ENCODE measurements around the gene S100A7A.

S100A7A gene

DNA sequence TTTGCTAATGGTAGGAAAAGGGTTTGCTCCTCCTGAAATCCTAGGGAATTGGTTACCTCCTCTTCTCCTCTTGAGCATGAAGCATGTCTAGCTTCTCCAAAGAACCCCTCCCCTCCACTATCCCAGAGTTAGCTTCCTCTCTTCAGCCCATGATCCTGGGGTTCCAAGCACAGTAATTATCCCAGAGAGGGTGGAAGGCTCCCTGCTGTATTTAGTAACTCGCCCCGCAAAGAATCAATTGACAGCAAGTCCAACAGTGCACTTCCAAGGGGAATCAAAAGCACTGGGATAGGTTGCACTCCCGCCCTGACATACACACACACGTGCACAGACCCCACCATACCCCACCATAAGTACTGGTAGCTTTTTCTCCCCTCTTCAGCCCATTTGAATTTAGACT, 28.5 kb upstream of the S100A7A start:
- TF ChIP-seq JUND (IDR thresholded peaks at IDR 0.05; ENCODE audit: low read depth), result no peak
- no peak for DNase-seq (ENCODE audit: low read depth in 1 of 2, low spot score in 1 of 2)
- in situ Hi-C loops (cut with HindIII; ENCODE audit: low pct_unique_long_range_greater_than_20kb, low sequenced_read_pairs), result no loop called here

DNA sequence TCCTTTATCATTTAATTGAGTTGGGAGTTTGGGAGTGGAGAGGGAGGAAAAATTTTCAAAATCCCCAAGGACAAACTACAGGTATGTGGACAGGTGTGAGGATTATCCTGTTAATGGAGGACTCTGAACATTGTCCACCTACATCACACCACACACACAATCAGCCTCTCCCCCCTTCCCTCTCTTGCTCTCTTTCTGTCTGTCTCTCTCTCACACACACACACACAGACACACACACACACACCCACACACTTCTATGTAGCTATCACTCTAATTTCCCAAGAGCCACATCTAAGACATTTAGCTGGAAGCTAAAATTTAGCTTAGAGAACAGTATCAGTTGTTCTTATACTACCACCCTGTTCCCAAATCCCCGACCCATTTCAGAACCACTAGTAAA, 26.9 kb upstream of the S100A7A start:
- in situ Hi-C loops (cut with HindIII; ENCODE audit: low pct_unique_long_range_greater_than_20kb, low sequenced_read_pairs), result no loop called here
- DNase-seq (ENCODE audit: low read depth in 1 of 2, low spot score in 1 of 2), result no peak
- no peak for TF ChIP-seq JUND (IDR thresholded peaks at IDR 0.05; ENCODE audit: low read depth)

DNA sequence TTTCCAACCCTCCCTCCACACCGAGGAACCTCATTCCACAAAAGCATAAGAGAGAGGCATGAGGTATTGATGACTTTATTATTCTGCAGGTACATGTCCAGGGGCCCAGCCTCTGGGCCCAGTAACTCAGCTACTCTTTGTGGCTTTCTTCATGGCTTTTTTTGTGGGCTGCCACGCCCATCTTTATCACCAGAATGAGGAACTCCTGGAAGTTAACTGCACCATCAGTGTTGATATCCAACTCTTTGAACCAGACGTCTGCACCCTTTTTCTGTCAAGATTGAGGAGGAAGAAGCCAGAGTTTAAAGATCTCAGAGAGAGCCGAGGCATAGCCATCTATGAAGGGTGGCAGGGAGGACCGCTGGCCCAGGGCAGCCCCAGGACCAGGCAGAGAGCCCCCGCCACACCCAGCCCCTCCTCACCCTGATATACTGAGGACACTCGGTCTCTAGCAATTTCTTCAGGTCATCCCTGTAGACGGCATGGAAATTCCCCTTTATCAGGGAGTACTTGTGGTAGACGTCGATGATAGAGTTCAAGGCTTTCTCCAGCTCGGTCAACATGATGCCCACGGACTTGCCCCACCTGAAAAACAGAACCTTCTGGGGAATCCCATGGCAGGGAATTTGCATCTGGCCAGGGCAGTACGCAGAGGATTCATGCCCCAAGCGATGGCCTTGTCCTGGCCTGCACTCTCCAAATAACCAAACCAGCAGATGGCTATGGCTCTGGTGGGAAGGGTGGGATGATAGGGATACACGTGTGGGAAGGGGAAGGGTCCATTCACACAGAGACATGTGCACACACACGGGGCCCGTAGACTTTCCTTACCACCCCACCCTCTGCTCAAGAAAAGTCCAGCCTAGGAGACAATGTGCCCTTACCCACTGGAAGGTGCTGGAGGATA, 26.1 kb upstream of the S100A7A start:
- peak in 1 of 2 experiments; percentile 37 for DNase-seq (ENCODE audit: low read depth in 1 of 2, low spot score in 1 of 2)
- TF ChIP-seq JUND (IDR thresholded peaks at IDR 0.05; ENCODE audit: low read depth), result no peak
- in situ Hi-C loops (cut with HindIII; ENCODE audit: low pct_unique_long_range_greater_than_20kb, low sequenced_read_pairs), result no loop called here

DNA sequence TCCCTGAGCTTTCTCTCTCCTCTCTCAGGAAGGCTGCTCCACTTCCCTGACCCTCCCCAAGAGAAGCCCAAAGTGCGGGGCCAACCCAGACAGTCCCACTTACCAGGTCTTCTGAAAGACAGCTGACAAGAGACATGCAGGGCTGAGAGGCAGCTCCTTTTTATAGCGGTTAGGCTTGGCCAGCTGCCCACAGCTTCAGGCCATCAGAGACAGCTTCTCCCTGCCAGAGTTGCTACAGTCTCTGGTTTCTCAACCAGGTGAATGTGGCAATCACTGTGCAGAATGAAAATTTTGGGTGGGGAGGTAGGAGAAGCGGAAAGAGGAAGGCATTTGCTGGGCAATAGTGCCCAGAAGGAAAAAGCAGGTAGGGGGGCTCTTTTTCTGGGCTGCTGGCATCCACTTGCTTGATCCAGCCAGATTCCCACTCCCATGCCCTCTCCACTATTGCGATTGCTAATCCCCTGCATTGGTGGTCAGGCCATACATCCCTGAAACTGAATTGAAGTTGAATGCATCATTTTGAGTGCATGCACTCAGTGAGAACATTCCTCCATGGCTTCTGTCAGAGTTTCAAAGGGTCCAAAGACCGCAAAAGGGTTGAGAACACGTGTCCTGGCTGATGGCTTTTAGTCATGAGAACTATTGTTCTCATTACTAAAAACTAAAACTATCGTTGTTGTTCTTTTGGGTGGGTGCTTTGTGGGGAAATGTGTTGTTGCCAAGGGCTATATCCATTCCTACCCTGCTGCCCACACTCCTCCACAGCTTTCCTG, 25.2 kb upstream of the S100A7A start, which contains the start of gene S100A8:
S100A8 (minus strand) TSS at position 136 of the 773 bp plus-strand sequence. CDS start 538 bp downstream, outside the sequence.
- in situ Hi-C loops (cut with HindIII; ENCODE audit: low pct_unique_long_range_greater_than_20kb, low sequenced_read_pairs), result no loop called here
- DNase-seq (ENCODE audit: low read depth in 1 of 2, low spot score in 1 of 2), result peak; percentile 70 to 82
- no peak for TF ChIP-seq JUND (IDR thresholded peaks at IDR 0.05; ENCODE audit: low read depth)

DNA sequence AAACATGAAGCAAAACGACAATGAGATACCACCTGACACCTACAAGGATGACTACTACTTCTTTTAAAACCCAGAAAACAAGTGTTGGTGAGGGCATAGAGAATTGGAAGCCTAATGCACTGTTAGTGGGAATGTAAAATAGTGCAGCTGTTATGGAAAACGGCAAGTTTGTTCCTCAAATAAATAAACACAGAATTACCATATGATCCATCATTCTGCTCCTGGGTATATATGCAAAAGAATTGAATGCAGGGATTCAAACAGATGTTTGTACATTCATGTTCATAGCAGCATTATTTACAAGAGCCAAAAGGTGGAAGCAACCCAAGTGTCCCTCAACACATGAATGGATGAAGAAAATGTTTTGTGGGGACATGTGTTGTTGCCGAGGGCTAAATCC, 24.1 kb upstream of the S100A7A start:
- no peak for TF ChIP-seq JUND (IDR thresholded peaks at IDR 0.05; ENCODE audit: low read depth)
- in situ Hi-C loops (cut with HindIII; ENCODE audit: low pct_unique_long_range_greater_than_20kb, low sequenced_read_pairs), result no loop called here
- no peak for DNase-seq (ENCODE audit: low read depth in 1 of 2, low spot score in 1 of 2)

DNA sequence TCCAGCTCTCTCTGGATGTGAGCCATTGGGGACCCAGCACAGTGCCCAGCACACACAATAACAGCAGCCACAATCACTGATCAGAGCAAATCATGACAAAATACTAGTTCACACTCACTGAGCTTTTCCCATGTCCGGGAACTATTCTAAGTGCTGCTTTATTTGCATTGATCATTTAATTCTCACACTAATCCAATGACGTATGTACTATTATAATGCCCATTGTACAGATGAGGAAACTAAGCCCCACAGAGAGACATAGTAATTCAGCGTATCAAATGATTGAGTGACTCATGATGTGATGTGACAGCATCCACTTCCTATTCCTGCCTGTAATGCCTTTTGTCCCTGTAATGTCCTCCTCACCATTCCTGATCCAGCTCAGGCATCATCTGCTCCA, 23.5 kb upstream of the S100A7A start:
- no peak for DNase-seq (ENCODE audit: low read depth in 1 of 2, low spot score in 1 of 2)

DNA sequence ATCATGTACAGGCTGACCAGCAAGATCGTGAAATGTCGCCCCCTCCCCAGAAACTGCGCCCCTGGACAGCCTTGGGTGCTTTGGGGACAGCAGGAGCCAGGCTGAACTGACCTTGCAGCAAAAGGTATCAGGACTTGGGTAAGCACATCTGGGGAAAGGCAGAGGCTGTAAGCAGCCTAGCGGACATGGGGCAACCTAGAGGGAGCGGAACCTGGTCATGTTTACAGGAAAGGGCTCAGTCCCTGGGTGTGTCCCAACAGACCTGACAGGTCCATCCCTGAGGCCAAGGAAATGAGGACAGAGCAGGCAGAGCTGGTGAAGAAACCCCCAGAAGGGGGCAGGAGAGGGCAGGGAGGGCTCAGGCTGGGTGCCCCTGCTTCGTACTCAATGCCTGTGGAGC, 22.4 kb upstream of the S100A7A start:
- no peak for TF ChIP-seq JUND (IDR thresholded peaks at IDR 0.05; ENCODE audit: low read depth)
- in situ Hi-C loops (cut with HindIII; ENCODE audit: low pct_unique_long_range_greater_than_20kb, low sequenced_read_pairs), result no loop called here
- DNase-seq (ENCODE audit: low read depth in 1 of 2, low spot score in 1 of 2), result no peak

More for the DNA sequence above, 23.5 kb upstream of the S100A7A start:
- TF ChIP-seq JUND (IDR thresholded peaks at IDR 0.05; ENCODE audit: low read depth), result no peak
- in situ Hi-C loops (cut with HindIII; ENCODE audit: low pct_unique_long_range_greater_than_20kb, low sequenced_read_pairs), result no loop called here

DNA sequence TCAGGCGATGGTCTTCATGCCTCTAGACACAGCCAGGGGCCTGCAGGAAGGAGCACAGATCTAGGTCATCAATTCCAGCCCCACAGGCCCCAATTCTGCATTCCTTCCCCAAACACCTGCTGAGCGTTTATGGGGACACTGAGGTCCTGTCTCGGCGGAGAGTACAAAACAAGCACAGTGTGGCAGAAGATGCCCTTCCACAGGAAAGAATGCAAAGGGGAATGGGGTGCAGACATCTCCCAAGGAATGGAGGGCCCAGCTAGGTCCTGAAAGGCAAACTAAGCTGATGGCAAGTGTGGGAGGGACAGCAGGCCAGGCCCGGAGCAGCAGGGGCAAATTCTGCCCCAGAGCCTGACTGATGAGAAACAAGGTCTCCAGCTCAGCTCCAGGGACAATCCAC, 21.9 kb upstream of the S100A7A start:
- no peak for DNase-seq (ENCODE audit: low read depth in 1 of 2, low spot score in 1 of 2)
- TF ChIP-seq JUND (IDR thresholded peaks at IDR 0.05; ENCODE audit: low read depth), result no peak
- in situ Hi-C loops (cut with HindIII; ENCODE audit: low pct_unique_long_range_greater_than_20kb, low sequenced_read_pairs), result no loop called here

DNA sequence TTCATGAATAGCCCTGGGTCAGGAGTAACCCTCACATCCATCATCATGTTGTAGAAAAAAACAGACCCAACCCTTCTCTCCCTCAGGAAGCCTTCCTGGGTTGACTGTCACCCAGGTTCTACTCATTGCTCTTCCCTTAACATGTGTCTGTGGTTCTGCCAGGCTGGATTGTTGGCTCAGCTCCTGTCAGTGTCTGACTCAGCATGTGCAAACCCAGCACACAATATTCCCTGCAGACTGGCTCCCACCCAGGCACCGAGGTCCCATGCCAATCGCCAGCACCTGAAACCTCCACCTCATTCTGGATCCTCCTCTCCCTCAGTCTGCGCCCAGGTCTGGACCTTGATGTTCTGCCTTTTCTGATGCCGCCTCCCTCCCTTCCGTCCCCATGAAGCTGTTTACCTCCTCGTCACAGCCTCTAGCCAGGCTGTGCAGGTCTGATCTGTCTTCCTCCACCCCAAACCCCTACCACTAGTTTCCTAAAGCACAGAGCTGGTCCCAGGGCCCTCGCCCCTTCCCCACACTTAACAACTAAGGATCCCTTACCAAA, 21.1 kb upstream of the S100A7A start:
- in situ Hi-C loops (cut with HindIII; ENCODE audit: low pct_unique_long_range_greater_than_20kb, low sequenced_read_pairs), result no loop called here
- DNase-seq (ENCODE audit: low read depth in 1 of 2, low spot score in 1 of 2), result no peak
- TF ChIP-seq JUND (IDR thresholded peaks at IDR 0.05; ENCODE audit: low read depth), result no peak

DNA sequence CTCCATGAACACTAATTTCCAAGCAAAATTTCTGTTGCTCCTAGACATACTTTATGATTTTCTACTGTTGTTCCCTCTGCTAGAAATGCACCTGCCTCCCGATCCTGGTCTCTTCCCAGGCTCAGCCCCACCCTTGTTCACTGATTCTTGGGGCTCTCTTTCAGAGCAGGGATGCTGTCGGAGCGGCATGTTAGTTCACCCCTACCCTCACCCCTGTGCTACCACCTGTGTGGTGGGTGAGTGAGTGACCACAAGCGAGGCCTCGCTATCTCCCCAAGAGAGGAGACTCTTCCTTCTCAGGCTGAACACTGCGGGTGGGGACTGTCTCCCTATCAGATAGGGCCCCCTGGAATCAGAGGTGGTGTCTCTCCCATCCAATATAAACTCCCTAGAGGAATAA, 20.5 kb upstream of the S100A7A start:
- TF ChIP-seq JUND (IDR thresholded peaks at IDR 0.05; ENCODE audit: low read depth), result no peak
- in situ Hi-C loops (cut with HindIII; ENCODE audit: low pct_unique_long_range_greater_than_20kb, low sequenced_read_pairs), result no loop called here
- DNase-seq (ENCODE audit: low read depth in 1 of 2, low spot score in 1 of 2), result no peak

DNA sequence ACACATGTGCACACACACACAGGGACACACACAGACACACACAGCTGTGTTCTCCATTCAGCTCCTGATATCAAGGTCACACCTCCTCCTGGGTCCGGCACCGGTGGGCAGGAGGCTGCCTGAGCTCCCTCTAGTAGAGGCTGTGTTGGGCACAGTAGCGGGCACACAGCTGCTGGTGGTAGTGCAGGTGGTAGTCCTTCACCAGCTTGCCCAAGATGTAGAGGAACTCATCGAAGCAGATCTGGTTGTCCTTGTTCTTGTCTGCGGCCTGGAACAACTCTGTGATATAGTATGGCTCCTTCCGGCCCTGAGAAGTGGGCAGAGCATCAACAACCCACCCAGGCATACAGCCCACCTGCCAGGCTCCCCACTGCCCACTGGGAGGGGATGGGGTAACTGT, 19.9 kb upstream of the S100A7A start:
- in situ Hi-C loops (cut with HindIII; ENCODE audit: low pct_unique_long_range_greater_than_20kb, low sequenced_read_pairs), result no loop called here
- no peak for DNase-seq (ENCODE audit: low read depth in 1 of 2, low spot score in 1 of 2)
- TF ChIP-seq JUND (IDR thresholded peaks at IDR 0.05; ENCODE audit: low read depth), result no peak

DNA sequence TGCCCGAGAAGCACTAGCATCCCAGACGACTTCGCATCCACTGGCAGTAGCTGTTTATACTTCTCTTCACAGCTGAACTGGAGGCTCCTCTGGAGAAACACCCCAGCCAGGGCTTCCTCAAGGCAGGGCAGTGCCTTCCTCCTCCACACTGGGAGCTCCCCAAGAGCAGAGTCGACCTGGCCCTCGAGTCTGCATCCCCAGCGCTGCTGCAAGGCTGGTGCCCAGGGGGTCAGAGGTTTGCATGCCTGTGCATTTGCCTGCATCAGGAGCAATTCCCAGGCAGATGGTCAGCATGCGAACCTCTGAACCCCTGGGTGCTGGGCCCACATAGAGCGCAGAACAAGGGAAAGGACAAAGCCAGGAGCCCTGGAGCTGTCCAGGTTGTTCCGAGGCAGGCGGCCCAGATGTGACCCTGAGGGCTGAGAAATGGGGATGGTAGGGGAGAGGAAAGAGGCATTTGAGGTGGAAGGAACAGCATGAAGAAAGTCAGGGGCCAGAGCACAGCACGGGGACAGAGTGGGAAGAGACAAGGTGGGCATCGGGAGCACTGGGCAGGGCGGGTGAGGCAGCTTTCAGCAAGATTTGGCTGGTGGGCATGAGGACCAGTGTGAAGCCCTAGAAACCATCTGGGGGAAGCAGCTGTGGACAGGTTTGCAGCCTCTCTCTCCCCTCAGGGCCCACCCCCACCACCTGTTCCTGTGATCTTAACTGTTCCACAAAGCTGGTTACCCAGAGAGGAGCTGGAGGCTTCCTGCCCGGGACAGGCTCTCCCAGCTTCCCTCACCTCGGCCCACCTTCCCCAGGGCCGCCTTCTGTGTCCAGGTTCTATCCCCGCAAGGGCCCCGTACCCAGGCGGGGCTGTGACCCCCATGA, 19.0 kb upstream of the S100A7A start:
- DNase-seq (ENCODE audit: low read depth in 1 of 2, low spot score in 1 of 2), result no peak
- in situ Hi-C loops (cut with HindIII; ENCODE audit: low pct_unique_long_range_greater_than_20kb, low sequenced_read_pairs), result no loop called here

More for the DNA sequence above, 19.0 kb upstream of the S100A7A start:
- TF ChIP-seq JUND (IDR thresholded peaks at IDR 0.05; ENCODE audit: low read depth), result no peak

Data from T47D (cell line).